Measurements from ENCODE around the gene KRT14.
"Not testable (repeated sequence)": the region's sequence is repeated elsewhere in the genome, so short reads cannot be mapped to it uniquely, and the experiment has no call there.

KRT14 gene

DNA sequence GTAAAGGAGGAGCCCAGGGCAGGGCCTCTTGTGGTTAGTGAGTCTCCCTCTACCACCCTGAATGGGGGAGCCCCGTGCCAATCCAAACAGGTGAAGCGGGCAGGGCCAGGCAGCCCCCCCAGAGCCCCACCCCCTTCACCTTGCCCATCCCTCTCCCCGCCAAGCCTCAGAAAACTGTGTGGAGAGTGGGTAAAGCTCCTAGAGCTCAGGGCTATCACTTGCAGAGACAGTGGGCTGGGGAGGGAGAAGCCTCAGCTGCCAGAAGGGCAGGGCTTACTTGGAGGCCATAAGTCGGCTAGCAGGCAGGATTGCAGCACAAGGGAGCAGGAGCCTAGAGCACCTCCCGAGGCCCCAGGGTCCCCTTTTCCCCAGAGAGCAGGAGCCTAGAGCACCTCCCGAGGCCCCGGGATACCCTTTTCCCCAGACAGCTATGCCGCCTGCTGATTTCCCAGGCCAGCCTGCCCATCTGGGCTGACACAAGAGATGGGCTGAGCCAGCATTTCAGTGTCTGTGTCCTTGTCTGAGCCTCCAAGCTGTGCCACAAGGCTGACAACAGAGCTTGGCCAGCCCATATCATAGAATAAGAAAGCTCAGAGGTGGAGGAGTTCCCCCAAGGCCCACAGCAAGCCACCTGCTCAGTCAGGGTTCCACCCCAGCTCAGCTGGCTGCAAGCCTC is 6.7 kb upstream of the KRT14 start:
- Histone ChIP-seq H3K27me3 (ENCODE audit: control insufficient read depth in 1 of 2, insufficient read depth in 2 of 2, low read length in 2 of 2) (no peaks in the 10 kb centered on the region), H3K27ac (ENCODE audit: low read depth, low read length) (no peak overlapping the region), H3K9me3 (ENCODE audit: low read length) (no peaks in the 10 kb centered on the region), H3K4me1 (ENCODE audit: insufficient read depth, low read length) (no peaks in the 10 kb centered on the region), H3K36me3 (ENCODE audit: insufficient read depth, low read length) (no peaks in the 10 kb centered on the region), H3K9ac (ENCODE audit: low read length) (no peak overlapping the region), H3K4me3 (ENCODE audit: low read depth in 1 of 2, low read length in 2 of 2) (no peak overlapping the region)

DNA sequence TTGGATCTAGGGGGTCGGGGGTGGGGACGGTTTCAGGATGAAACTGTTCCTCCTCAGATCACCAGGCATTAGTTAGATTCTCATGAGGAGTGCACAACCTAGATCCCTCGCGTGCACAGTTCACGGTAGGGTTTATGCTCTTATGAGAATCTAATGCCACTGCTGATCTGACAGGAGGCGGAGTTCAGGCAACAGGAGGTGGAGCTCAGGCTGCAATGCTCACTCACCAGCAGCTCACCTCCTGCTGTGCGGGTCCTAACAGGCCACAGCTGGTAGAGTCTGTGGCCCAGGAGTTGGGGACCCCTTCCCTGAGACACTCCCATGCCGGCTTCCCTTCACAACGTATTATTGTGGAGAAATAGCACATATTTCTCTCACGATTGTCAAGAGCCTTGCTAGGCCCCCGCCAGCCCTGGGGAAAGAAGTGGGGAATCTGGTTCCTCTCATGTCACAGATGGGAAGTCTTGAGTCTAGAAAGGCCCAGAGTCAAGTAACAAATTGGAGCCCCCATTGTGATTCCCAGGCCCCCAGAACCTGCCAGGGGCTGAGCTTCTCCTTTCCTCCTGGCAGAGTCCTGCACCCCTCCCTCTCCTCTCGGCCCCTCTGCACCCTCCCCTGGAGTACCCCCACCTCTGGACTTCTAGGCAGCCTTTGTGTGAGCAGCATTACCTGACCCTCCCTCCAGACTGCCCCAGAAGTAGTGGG is 6.1 kb upstream of the KRT14 start:
- Histone ChIP-seq H3K27me3 (ENCODE audit: control insufficient read depth in 1 of 2, insufficient read depth in 2 of 2, low read length in 2 of 2) (no peaks in the 10 kb centered on the region), H3K4me1 (ENCODE audit: insufficient read depth, low read length) (no peaks in the 10 kb centered on the region), H3K36me3 (ENCODE audit: insufficient read depth, low read length) (no peaks in the 10 kb centered on the region), H3K9ac (ENCODE audit: low read length) (no peak overlapping the region), H3K4me3 (ENCODE audit: low read depth in 1 of 2, low read length in 2 of 2) (no peak overlapping the region), H3K27ac (ENCODE audit: low read depth, low read length) (no peak overlapping the region), H3K9me3 (ENCODE audit: low read length) (no peaks in the 10 kb centered on the region)

DNA sequence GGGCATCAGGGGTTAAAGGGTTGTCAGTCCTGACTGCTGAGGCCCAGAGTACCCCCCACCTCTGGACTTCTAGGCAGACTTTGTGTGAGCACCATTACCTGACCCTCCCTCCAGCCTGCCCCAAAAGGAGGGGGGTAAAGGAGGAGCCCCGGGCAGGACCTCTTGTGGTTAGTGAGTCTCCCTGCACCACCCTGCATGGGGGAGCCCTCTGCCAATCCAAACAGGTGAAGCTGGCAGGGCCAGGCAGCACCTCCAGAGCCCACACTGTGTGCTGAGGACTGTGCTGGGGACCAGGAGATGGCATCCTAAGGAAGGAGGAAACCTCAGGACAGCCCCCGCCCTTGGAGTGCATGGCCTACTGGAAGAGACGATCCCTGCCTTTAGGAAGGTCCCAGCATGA is 2.6 kb upstream of the KRT14 start:
- no peaks in the 10 kb centered on the region for H3K36me3 ChIP-seq (ENCODE audit: insufficient read depth, low read length)
- H3K27ac ChIP-seq (ENCODE audit: low read depth, low read length): no peak overlapping the region
- no peak overlapping the region for H3K4me3 ChIP-seq (ENCODE audit: low read depth in 1 of 2, low read length in 2 of 2)
- H3K9ac ChIP-seq (ENCODE audit: low read length): no peak overlapping the region
- no peaks in the 10 kb centered on the region for H3K9me3 ChIP-seq (ENCODE audit: low read length)
- no peaks in the 10 kb centered on the region for H3K27me3 ChIP-seq (ENCODE audit: control insufficient read depth in 1 of 2, insufficient read depth in 2 of 2, low read length in 2 of 2)
- no peaks in the 10 kb centered on the region for H3K4me1 ChIP-seq (ENCODE audit: insufficient read depth, low read length)

DNA sequence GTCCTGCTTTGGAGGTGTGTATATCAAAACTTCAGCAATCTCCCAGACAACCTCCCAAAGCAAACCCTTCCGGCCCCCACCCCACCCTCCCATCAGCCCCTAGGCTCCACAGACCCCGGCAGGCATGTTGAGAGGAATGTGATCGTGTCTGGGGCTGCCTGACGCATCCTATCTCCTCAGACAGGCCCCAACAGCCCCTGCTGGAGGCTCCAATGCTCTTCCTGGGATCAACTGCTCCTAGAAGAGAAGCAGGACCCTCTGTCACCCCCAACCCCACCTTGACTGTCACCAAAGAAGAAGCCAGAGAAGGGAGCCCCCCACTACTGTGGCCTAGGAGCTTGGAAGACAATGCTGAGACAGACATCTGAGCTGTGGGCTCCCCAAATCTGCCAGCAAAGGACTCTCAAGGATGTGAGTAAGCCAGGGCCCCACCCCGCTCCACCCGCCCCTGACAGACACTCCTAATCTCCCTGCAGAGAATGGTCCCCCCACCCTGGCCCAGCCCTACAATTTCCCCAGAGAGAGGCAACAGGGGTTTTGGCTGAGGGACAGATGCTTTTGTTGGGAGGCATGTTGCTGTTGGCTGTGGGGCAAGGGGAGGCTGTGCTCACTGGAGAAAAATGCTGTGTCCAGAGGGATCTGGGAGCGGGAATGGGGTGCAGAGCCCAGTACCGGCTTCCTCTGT is 1.6 kb upstream of the KRT14 start:
- no peaks in the 10 kb centered on the region for H3K4me1 ChIP-seq (ENCODE audit: insufficient read depth, low read length)
- H3K4me3 ChIP-seq (ENCODE audit: low read depth in 1 of 2, low read length in 2 of 2): no peak overlapping the region
- no peak overlapping the region for H3K9ac ChIP-seq (ENCODE audit: low read length)
- H3K9me3 ChIP-seq (ENCODE audit: low read length): no peaks in the 10 kb centered on the region
- H3K27me3 ChIP-seq (ENCODE audit: control insufficient read depth in 1 of 2, insufficient read depth in 2 of 2, low read length in 2 of 2): no peaks in the 10 kb centered on the region
- no peaks in the 10 kb centered on the region for H3K36me3 ChIP-seq (ENCODE audit: insufficient read depth, low read length)
- no peak overlapping the region for H3K27ac ChIP-seq (ENCODE audit: low read depth, low read length)

DNA sequence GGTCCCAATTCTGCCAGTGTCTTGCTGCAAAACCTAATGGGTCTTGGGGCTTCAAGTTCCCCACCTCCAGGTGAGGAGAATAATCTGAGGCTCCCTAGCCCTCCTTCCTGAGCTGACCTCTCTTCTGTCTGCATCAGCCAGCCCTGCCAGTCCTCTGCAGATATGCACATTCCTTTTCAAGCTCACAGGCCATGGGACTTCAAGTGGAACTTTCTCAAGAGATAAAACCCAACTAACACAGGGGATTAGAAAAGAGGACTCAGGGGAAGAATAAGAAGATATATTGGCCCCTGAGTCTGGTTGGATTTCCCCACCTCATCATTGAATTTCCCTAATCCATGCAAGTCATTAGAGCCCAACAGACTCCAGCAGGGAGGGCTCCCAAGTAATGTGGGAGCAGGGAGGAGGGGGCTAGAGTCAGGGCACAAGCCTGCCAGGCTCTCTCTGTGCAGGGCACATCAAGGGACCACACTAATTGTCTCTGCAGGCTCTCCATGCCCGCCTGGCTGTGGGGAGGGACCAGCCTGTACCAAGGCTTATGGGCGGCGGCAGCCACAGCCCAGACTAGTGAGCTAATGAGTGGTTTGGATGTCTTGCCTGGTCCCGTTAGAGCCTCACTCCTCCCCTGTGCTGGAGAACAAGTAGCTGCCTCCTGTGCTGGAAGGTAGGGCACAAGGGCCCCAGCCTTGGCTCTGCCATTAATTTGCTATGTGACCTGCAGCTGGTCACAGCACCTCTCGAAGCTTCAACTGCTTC is 1.2 kb downstream of the KRT14 start:
- H3K9me3 ChIP-seq (ENCODE audit: low read length): no peaks in the 10 kb centered on the region
- no peaks in the 10 kb centered on the region for H3K27me3 ChIP-seq (ENCODE audit: control insufficient read depth in 1 of 2, insufficient read depth in 2 of 2, low read length in 2 of 2)
- no peak overlapping the region for H3K27ac ChIP-seq (ENCODE audit: low read depth, low read length)
- H3K9ac ChIP-seq (ENCODE audit: low read length): no peak overlapping the region
- H3K36me3 ChIP-seq (ENCODE audit: insufficient read depth, low read length): no peaks in the 10 kb centered on the region
- no peaks in the 10 kb centered on the region for H3K4me1 ChIP-seq (ENCODE audit: insufficient read depth, low read length)
- H3K4me3 ChIP-seq (ENCODE audit: low read depth in 1 of 2, low read length in 2 of 2): no peak overlapping the region

DNA sequence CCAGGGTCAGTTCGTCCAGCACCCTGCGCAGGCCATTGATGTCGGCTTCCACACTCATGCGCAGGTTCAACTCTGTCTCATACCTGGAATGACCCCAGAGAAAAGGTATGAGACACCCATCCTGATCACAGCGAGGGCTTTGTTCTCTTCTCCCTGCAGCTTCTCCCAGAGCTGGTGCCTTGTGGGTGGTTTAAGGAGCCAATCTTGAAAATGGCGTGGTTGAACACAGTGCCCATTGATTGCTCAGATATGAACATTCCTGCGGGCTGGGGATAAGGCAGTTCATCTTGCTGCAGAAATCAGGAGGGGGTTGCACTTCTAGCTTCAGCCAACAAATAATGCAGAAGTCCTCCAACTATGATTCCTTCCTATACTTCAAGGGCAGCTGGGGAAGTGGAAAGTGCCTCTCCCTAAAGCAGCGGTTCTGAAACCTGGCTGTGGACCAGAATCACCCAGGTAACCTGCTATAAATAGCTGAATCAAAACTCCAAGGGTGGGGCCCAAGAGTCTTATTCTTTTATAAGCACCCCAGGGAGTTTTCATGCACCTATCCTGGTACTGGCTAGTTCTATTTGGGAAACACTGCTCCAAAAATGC is 2.3 kb downstream of the KRT14 start:
- not testable (repeated sequence) for H3K9ac ChIP-seq (ENCODE audit: low read length); H3K9me3 ChIP-seq (ENCODE audit: low read length); H3K4me3 ChIP-seq (ENCODE audit: low read depth in 1 of 2, low read length in 2 of 2); H3K36me3 ChIP-seq (ENCODE audit: insufficient read depth, low read length); H3K27me3 ChIP-seq (ENCODE audit: control insufficient read depth in 1 of 2, insufficient read depth in 2 of 2, low read length in 2 of 2); H3K4me1 ChIP-seq (ENCODE audit: insufficient read depth, low read length); H3K27ac ChIP-seq (ENCODE audit: low read depth, low read length)

DNA sequence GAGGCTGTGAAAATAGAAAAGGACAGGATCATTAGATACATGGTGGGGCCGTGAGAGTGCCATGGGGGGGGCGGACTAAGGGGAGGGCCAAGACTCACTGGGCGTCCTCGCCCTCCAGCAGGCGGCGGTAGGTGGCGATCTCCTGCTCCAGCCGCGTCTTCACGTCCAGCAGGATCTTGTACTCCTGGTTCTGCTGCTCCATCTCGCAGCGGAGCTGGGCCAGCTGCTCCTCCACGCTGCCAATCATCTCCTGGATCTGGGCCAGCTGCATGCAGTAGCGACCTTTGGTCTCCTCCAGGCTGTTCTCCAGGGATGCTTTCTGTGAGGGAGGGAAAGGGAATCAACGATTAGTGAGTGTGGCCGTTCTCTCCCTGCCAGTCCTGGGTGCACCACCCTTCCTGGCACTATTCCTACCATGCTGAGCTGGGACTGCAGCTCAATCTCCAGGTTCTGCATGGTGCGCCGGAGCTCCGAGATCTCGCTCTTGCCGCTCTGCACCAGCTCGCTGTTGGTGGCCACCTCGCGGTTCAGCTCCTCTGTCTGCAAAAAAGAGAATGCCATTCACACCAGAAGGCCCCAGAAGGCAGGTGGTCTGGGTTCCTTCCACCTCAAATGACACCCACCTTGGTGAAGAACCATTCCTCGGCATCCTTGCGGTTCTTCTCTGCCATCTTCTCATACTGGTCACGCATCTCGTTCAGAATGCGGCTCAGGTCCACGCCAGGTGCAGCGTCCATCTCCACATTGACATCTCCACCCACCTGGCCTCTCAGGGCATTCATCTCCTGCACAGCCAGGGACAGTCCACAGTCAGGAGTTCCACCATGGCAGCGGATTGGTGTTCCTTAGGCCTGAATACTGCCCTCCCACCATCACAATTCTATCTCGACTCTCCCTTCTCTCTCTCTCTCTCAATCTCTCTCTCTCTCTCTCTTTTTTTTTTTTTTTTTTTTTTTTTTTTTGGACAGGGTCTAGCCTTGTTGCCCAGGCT is 3.3 kb downstream of the KRT14 start:
- Histone ChIP-seq H3K27me3 (ENCODE audit: control insufficient read depth in 1 of 2, insufficient read depth in 2 of 2, low read length in 2 of 2) (peaks cover under 1 to 5% of the 10 kb centered on the region in 2 donors), H3K36me3 (ENCODE audit: insufficient read depth, low read length) (no peaks in the 10 kb centered on the region), H3K4me1 (ENCODE audit: insufficient read depth, low read length) (no peaks in the 10 kb centered on the region), H3K27ac (ENCODE audit: low read depth, low read length) (no peak overlapping the region), H3K9ac (ENCODE audit: low read length) (no peak overlapping the region), H3K4me3 (ENCODE audit: low read depth in 1 of 2, low read length in 2 of 2) (no peak overlapping the region), H3K9me3 (ENCODE audit: low read length) (no peaks in the 10 kb centered on the region)

DNA sequence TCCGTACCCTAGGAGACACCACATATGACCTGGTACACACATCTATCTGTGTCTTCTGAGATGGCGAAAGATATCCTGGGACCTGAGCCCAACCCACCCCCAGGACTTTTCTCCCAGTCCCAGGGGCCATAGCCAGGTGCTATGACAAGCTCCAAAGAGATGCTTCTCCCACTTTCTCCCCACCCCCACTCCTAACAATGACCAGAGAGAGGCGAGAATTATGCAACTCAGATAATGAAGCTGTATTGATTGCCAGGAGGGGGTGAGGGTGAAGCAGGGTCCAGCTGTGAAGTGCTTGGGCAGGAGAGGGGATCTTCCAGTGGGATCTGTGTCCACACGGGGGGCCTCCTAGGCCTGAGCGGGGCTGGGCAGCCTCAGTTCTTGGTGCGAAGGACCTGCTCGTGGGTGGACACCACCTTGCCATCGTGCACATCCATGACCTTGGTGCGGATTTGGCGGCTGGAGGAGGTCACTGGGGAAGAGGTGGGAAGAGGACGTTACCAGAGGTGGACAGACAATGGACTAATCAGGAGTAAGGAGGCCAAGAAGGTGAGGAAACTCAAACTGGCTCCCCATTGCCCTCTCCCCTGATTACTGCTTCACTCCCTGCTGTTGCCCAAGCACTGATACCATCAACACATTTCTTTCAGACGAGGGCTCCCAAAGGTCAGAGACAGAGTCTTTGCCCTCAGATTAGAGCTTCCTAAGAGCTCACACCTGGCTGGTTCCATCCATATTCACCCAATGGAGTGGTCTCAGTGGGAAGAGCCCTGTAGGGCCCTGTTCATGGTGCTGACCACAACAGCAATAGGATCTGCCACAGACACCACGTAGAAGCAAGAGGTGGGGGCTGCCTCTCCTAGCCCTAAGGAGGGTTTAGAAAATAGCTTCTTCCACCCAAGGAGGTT is 4.4 kb downstream of the KRT14 start:
- H3K9ac ChIP-seq (ENCODE audit: low read length); H3K4me3 ChIP-seq (ENCODE audit: low read depth in 1 of 2, low read length in 2 of 2); H3K27ac ChIP-seq (ENCODE audit: low read depth, low read length); H3K9me3 ChIP-seq (ENCODE audit: low read length); H3K27me3 ChIP-seq (ENCODE audit: control insufficient read depth in 1 of 2, insufficient read depth in 2 of 2, low read length in 2 of 2); H3K4me1 ChIP-seq (ENCODE audit: insufficient read depth, low read length); H3K36me3 ChIP-seq (ENCODE audit: insufficient read depth, low read length): not testable (repeated sequence)

DNA sequence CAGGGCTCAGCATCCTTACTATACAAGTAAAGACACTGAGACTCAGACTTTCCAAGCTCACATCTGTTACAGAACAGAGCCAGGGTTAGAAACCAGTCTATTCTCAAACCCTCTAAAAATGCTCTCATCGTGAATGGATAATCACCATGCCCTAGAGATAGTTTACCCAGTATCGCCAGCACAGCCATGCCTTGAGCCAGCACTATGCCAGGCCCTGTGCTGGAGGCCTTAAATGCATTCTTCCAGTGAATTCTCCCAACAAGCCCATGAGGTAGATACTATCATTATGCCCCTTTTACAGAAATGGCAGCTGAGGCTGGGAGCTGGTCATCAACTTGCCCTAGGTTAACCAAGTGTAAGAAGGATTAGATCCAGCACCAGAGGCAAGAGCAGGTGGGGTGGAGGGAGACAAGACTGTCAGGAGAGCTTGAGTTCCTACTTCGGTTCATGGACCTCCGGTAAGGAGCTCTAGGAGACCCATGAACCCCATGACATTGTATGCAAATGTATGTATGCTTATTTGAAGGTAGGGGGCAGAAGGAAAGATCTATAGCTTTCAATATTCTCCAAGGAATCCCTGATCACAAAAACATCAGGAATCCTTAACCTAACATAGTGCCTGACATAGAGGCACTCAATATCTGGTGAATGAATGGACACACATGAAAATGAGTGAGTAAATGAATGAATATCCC is 5.2 kb downstream of the KRT14 start:
- Histone ChIP-seq H3K27me3 (ENCODE audit: control insufficient read depth in 1 of 2, insufficient read depth in 2 of 2, low read length in 2 of 2) (peaks cover 3 to 9% of the 10 kb centered on the region in 2 donors), H3K27ac (ENCODE audit: low read depth, low read length) (no peak overlapping the region), H3K9me3 (ENCODE audit: low read length) (no peaks in the 10 kb centered on the region), H3K4me3 (ENCODE audit: low read depth in 1 of 2, low read length in 2 of 2) (no peak overlapping the region), H3K9ac (ENCODE audit: low read length) (no peak overlapping the region), H3K36me3 (ENCODE audit: insufficient read depth, low read length) (no peaks in the 10 kb centered on the region), H3K4me1 (ENCODE audit: insufficient read depth, low read length) (no peaks in the 10 kb centered on the region)
